Left hindlimb (tissue), 1 donor: ENCODE measurements around the gene CYP19A1.

Experiments
- DNase-seq: peaks from one replicate; pipeline ENCODE4 v3.0.0-alpha.2; 2018

The CYP19A1 gene

DNA sequence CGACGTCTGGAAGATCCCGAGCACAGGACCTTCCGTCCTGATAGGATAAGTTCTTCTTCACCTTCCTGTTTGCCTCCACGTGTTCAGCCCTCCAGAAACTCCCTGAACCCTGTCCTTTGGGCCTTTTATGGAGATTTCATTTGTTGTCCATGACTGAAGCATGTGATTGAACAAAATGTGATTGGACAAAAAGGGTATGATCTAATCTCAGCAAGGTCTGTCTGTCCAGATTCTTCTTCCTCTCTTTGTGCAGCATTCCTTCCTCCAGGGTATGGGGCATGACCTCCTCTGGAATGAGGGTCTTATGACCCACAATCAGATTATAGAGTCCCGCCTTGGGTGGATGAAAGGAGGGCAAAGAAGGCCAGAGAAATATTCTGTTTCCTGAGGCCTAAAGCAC lies at the start of gene CYP19A1:
TSS of gene CYP19A1 (minus strand) at position 101 of the 400 bp plus-strand sequence. CDS start 95,684 bp downstream, outside the sequence.
- no peak for DNase-seq

DNA sequence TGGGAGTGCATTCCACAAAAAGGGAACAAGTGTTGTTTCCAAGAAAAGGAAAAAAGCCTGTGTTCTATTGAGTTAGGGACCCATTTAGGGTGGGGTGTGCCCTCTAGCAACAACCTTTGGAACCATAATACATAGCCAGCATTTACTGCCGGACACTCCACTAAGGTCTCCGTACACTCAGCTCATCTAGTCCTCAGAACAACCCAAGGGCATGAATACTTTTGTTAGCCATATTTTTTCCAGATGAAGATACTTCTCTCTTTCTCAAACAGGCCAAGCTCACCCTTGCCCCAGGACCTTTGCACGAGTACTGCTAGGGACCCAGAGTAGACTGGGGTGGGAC lies 49.3 kb upstream of the CYP19A1 start:
- no peak for DNase-seq

DNA sequence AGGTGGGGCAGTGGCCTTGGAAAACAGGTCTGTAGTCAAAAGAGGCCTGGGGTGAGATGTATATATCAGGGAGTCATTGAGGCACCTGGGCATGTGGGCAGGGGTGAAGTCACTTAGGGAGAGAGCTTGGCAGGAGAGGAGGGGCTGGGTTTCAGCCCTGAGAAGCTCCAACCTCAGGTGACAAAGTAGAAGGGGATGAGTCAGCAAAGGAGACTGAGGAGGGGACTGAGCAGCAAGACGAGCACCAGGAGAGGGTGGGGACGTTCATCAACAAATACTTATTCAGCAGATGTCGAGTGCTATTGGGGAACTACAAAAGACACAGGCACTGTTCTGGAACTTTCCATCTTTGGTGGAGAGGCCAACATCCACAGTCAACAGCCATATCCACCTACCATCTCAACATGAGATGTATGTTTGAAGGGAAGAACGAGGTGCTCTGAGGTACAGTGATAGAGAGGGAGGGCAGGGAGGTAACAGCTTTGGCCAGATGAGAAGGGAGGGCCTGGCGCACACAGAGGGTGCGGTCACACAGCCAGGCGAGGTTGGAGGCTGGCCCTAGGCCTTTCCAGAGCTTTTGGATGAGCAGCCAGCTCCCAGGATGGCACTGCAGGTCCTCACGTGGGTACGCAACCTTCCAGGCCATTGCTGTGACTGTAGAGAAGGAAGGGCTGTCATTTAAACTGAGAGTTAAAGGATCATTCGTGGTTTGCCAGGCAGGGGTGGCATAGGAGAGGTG lies 48.7 kb upstream of the CYP19A1 start:
- DNase-seq, result no peak

DNA sequence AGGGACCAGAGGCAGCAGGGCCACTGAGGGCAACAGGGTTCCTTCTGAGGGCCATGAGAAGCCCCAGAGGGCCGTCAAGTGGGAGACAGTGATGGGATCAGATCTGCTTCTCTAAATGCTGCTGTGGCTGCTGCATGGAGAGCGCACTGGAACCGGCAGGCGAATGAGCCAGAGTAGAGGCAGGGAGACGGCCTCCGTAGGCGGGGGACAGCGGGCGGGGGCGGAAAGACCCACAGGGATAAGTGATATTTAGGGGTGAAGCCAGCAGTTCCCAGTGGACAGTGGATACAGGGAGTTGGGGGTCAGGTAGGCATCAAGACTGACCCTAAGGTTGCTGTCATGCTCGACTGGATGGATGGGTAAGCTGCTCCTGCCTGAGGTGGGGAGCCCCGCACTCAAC lies 48.1 kb upstream of the CYP19A1 start:
- DNase-seq, result no peak

DNA sequence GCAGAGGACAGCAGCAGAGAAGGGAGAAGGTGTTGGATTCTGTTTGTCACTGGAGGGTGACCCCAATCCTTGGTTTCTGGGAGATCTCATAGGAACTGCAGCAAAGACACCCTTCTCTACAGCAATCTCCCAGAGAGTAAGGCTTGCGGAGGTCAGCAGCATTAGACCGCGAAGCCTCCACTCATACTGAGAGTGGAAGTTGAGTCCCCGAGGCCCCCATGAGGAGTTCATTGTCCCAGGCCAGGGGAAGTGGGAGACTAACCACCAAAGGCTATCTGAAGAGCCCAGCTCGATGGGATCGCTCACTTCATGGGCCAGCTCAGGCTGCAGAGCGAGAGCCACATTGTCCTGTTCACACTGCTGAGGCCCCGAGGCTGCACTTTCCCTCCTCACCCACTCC lies 47.6 kb upstream of the CYP19A1 start:
- DNase-seq, result no peak

DNA sequence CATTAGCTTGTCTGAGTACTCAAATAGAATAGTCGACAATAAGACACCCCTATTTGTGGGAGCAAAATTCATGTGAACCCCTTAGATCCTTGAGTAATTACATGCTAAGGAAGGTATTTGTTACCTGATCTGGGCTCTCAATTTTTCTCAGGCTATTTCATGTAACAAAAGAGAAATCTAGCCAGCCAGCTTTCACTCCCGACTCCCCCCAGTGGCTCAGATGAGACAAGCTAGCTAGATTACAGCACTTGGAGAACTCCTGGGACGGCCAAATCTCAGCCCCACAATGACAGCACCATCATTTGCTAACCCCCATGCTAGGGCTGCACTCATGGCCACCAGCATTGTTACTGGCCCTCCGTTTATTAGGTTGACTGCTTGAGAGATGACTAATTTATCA lies 44.4 kb upstream of the CYP19A1 start:
- DNase-seq, result no peak

DNA sequence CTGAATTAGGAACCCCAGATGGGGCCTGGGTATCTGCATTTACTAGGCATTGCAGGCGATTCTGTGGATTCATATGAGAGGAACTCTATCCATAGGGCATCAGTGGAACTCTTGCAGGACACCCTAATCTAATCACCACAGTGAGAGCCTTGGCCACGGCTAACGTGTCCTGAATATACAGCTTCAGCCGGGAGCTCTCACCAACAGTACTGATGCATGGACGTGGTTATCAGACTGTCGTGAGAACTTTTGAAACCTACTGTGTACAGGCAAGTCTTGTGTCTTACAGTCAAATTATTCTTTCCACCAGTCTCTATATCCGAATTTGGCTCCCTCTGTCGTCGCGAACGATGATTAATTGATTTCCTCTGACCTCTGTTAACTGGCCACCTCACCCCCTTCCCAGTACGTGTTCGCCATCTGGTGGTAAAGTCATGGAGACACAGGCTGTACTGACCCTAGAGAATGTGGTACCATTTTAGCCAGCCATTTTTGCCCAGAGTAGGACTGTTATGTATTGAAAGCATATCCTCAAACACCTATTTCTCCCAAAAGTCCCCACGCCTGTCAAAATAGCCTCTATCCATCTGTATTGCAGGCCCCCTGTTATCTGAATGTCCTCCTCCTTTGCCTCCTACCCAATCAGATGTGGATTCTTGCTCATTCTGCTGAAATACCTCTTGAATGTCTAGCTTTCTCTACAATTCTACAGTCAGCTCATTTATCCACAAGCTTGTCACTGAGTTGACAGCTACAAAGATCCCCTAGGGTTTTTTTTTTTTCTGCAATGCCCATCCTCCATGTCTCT lies 42.8 kb upstream of the CYP19A1 start:
- peak; percentile 74 for DNase-seq

DNA sequence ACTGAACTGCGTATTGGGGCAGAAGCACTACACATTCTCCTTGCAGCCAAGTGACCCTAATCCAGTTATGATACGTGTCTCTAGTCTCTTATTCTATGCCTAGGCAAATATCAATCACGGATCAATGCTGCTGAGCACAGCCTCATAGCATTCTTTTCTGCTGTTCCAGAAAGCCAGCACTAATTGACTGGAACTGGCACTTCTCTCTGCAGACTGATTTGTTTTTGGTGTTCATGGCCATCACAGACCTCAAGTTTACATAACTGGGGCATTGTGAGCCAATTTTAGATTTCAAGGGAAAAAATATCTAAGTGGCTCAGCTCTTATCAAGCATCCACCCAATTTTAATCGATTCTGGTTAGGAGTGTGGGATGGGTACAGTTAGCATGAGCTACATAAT lies 41.0 kb upstream of the CYP19A1 start:
- DNase-seq, result no peak

DNA sequence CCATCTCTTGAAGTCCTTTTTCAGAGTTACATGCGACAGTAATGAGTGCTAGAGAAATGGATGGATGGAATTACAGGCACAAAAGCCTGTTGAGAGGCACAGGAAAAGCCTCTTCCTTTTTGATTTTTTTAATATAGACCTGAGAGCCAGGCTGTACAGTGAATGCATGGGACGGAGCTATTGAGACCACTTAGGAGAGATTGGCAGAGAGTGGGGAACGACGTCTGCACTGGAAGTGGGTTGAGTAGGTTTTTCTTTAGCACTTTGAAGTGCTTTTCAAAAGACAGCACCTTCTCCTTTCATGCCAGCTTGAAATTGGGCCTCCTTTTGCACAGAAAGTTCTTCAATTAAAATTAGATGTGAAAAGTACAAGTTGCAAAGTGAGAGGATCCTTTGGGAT lies 40.0 kb upstream of the CYP19A1 start:
- no peak for DNase-seq

DNA sequence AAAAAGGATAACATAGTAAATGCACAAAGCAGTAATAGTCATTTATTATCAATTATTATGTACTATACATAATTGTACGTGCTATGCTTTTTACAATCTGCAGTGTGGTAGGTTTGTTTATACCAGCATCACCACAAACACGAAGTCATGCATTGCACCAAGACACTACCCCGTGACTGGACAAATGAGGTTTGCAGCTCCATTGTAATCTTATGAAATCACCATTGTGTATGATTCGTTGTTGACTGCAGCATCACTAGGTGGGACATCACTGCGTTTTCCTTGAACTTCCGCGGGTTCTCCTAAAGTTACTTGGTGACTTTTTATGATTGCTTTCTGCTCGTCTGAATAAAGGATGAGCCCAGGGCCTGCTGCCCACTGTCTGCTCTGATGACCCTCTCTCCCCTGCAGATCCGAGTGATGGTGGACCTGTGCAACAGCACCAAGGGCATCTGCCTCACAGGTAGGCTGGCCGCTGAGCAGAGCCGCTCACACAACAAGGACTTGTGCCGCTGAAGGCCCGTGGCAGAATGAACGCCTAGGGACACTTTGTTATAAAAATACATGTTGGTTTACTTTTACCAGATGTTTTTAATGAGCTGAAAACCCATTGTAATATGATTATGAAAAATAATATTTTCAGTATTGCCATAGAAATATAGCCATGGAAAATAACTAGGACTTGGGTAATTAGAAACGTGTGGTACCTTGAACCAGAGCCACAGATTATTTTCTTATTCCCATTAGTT lies 38.8 kb upstream of the CYP19A1 start:
- no peak for DNase-seq

DNA sequence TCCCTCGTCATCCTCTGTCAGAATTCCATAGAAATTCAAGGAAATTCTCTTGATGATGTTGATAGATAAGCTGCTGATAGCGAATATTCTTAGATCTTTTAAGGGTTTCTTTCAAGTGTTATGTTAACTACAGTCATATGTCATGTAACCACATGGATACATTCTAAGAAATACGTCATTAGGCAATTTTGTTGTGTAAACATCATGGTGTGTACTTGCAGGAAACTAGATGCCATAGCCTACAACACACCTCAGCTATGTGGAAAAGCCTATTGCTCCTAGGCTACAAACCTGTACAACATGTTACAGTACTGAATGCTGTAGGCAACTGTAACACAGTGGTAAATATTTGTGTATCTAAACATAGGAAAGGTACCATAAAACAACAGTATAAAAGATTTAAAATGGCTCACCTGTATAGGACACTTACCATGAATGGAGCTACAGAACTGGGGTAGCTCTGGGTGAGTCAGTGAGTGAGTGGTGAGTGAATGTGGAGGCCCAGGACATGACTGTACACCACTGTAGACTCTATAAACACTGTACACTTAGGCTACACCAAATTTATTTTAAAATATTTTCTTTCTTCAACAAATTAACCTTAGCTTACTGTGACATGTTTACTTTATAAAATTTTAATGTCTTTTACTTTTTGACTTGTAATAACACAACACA lies 37.7 kb upstream of the CYP19A1 start:
- DNase-seq, result no peak

DNA sequence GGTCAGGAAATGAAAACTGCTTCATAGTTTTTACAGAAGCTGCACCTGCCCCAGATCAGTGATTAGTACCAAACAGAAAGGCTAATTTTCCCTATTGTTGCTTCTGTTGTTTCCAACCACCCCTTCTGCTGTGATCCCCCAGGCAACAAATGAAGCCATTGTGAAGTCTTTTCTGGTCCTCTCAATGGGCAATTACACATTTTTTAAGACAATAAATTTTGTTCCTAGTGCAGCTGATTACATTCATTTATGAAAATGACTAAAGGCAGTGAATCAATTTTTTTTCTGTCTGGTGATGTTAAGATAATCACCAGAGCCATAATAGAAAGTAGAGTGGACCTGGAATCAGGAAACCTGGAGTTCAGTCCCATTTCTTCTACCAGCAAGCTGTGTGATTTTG lies 35.7 kb upstream of the CYP19A1 start:
- DNase-seq, result no peak

DNA sequence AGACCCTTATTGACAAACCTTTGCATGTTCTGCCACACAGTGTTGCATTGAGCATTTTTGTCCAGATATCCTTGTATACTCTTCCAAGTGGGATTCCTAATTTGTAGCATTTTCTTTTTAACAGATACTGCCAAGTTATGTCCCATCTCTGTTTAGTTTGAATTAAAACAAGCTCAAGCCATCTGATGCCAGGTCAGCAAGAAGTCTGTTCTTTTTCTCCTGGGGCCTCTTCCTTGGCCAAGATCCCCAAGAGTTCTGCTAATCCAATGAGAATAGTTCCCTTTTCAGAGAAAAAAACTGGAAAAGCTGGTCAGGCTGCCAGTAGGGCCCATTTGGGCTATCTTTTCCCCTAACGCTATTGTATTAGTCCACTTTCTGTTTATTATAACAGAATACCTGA lies 32.9 kb upstream of the CYP19A1 start:
- DNase-seq, result no peak

DNA sequence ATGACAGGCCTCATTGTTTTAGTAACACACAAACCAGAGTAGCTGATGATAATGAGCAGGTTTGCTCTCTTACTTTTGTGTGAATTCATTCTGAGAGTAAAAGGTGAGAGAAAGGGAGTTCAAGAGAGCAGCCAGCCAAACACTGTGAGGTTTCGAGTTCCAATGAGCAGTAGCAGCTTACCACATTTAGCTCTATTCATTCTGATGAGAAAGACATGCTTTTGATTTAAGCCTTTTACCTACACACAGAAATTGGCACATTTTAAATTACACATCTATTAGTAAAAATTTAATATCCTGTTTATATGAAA lies 31.0 kb upstream of the CYP19A1 start:
- no peak for DNase-seq

DNA sequence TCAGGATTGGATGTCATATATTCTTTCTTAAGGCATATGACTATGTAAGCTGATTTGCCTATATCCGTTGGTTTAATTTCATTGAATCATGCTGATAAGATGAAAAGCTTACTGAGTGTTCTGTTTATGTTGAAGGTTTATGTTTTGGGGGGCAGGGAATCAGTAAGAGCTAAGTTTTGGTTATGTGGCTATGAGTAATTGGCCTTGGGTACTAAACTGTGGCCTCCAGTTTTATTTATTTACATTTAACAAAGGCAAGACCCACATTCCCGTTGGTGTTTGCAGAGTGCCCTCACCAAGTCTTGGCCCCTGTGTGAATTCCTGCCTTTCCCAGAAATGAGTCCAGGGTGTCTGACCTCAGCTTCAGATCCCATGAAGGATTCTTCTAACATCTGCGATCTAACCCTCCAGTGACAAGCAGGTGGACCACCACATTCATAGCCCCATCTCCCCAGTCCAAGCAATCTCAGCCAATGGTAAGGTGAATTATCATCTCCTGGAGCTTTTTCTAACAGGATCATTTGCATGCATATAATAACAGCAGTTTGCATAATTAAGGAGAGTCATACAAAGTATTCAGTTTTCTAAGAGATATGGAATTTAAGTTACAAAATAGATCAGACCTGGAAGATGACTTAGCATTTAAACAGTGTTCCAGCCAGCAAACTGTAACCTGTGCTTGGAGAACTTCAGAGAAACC lies 30.5 kb upstream of the CYP19A1 start:
- no peak for DNase-seq

DNA sequence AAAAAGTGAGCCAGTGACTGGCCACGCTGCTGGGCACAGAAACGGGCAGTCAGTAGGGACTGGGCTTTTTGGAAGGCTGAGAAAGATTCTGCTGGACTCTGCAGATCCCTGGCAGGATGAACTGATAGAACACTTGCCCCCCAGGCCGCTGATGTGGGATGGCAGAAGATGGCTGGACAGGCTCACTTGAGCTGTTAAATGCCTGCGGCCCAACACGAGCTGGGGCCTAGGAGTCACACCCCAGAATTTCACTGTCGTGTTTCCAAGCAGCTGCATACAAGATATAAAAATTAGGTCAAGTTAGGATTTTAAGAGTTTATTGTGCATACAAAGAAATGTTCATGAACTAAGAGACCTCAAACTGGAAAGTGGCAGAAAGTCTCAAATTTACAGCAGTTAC lies 29.9 kb upstream of the CYP19A1 start:
- no peak for DNase-seq

DNA sequence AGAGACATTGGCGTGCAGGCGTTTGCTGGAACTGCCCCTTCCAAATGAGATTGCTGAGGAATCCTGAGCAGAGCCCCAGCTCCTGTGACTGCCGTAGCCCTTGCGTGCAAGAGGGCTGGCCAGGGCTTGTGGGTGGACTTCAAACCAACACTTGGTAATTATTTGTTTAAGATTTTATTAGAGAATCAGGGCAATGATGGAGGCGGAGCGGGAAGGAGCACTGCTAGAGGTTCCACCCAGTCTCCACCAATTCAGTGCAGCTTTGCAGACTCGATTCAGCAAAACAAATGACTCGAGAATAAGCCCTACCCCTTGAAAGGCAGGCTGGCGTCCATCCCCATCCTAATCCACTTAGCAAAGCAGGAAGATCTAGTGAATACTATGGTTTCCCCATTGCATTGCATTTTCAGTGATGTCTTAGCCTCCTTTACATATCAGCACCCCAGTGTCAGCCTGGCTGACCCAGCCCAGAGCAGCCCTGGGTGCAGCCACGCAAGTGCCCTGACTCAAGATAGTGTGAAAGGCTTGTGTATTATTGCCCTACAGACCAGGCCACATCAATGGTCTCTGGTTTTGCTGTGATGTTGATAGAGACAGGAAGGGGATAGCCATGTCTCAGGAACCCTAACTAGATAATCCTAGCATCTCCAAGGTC lies 29.1 kb upstream of the CYP19A1 start:
- no peak for DNase-seq

DNA sequence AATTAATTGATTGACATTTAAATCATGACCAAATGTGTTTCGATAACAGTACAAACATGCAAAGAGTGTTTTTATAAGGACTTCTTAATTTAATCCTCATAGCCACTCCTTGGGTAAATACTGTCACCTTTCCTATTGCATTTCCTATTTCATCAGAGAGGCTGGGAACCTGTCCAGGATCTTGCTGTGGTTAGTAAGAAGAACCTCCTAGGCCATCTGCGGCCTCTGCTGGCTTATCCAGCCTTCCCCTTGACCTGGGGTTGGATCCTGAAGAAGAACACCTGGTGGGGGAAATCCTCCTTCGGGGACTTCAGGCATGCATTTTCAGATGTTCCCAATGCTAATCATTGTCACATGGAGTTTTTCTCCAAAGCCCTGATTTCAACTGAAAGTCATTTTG lies 28.5 kb upstream of the CYP19A1 start:
- DNase-seq, result no peak

DNA sequence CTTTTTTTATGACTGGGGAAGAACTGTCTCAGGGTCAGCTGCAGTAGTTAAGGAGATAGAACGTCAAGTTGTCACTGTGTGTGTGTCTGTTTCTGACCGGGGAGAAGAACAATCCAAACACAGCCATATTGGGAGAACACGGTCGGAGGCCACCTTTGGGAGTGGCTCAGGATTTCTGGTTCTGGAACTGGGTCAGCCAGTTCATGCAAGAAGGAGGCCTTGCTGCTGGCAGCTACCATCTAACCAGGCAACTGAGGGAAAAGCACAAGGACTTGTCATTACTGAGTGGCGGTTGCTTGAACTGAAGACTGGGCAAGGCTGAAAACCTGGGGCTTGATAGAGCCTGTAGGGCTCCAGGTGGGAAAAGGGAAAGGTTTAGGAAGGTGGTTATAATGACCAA lies 27.7 kb upstream of the CYP19A1 start:
- no peak for DNase-seq

DNA sequence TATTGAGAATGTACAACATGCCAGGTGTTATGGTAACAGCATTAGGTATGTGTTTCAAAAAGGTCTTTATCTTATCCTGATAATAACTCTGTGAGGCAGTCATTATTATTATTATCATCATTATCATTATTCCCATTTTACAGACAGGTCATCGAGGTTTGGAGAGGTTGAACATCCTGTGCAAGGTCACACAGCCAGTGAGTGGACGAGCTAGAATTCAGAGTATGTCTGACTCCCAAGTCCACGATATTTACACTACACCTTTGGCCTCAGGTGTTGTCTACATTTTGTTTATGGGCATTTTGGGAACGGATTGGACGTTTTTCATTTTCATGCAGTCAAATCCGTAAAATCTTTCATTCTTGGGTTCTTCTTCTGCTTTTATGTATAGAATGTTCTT lies 27.0 kb upstream of the CYP19A1 start:
- DNase-seq, result no peak

DNA sequence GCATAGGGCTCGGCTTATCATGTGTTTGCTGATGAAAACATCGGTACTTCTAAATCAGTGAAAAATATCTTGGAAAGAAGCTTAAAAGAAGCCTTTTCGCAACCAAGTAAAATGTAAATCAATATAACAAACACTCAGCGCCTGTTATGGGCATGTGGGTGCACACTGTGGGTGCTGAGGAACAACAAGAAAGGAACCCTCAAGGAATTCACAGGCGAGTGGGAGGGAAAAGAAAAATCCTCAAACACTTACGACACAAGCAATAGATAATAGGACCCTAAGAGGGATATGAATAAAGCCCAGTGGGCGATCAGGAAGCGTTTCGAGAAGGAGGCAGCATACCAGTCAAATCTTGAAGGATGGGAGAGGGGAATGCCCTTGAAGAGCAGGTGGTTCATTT lies 25.0 kb upstream of the CYP19A1 start:
- no peak for DNase-seq

DNA sequence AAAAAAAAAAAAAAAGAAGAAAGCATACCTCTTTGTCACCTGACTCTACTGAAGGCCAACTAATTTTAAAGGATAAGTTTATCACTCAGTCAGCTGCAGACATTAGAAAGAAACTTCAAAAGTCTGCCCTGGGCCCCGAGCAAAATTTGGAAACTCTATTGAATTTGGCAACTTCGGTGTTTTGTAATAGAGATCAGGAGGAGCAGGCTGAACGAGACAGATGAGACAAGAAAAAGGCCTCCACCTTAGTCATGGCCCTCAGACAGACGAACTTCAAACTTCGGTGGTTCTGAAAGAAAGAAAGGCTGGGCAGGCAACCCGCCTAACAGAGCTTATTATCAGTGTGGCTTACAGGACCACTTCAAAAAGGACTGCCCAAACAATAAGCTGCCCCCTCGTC lies 21.6 kb upstream of the CYP19A1 start:
- DNase-seq, result no peak
